Measurements from ENCODE around the gene GPR107.

DNA sequence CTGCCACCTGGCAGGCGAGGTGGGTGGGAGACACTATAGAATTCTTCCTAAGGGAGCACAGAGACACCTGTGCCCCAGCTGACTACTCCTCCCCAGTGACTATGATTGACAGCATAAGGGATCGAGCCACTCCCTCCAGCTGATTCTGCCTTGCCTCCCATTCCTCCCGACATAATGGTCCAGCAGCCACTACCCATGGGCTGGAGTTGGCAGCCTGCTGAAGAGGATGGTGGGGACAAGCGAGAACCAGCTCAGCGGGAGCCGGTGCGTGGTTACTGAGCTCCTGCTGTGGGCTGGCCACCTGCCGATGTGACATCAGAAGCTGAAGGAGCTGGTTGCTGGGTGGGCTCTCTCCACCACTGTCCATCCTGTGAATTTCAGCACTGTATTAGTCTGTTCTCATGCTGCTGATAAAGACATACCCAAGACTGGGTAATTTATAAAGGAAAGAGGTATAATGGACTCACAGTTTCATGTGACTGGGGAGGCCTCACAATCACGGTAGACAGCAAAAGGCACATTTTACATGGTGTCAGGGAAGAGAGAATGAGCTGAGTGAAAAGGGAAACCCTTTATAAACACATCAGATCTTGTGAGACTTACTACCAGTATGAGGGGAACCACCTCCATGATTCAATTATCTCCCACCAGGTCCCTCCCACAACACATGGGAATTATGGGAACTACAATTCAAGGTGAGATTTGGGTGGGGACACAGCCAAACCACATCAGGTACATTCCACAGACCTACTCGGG, 106.4 kb downstream of the GPR107 start:
- TF ChIP-seq POLR2A (IDR thresholded peaks at IDR 0.05) (no peak), POLR2AphosphoS5 (IDR thresholded peaks at IDR 0.05) (no peak)
- TF ChIP-seq, protein P1, sequence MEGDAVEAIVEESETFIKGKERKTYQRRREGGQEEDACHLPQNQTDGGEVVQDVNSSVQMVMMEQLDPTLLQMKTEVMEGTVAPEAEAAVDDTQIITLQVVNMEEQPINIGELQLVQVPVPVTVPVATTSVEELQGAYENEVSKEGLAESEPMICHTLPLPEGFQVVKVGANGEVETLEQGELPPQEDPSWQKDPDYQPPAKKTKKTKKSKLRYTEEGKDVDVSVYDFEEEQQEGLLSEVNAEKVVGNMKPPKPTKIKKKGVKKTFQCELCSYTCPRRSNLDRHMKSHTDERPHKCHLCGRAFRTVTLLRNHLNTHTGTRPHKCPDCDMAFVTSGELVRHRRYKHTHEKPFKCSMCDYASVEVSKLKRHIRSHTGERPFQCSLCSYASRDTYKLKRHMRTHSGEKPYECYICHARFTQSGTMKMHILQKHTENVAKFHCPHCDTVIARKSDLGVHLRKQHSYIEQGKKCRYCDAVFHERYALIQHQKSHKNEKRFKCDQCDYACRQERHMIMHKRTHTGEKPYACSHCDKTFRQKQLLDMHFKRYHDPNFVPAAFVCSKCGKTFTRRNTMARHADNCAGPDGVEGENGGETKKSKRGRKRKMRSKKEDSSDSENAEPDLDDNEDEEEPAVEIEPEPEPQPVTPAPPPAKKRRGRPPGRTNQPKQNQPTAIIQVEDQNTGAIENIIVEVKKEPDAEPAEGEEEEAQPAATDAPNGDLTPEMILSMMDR (IDR thresholded peaks at IDR 0.05): no peak

Data from suprapubic skin (tissue), 4 donors.